Heart right ventricle (tissue), 16 donors: ENCODE data around the gene HIPK4. TPM values are rescaled to one million over a fixed set of nuclear protein-coding genes. Genes with fewer than 3 reads are reported as not detected.
A peak's percentile ranks its signal among the peaks of the same experiment; 100 is the strongest.

Source experiments
- ATAC-seq, 8 donors: fragments of 200-7000 bp; cut with Tn5 transposase; one replicate each; pipeline ENCODE4 v1.9.1; 2020; ENCODE audit warnings: mild to moderate bottlenecking in 8 of 8, moderate library complexity in 8 of 8, moderate number of reproducible peaks in 1 of 8
- DNase-seq, 2 donors: peaks; one replicate each; pipeline ENCODE4 v3.0.0-alpha.2; 2020
- H3K27ac ChIP-seq, 10 donors: fragments of 200-600 bp; sonication (generic) in 2 of 10; one replicate each; pipeline versions ENCODE4 v1.5.0 to v1.8.0; 2020 to 2022; ENCODE audit warnings: mild to moderate bottlenecking in 3 of 10
- H3K27me3 ChIP-seq, 7 donors: fragments of 200-600 bp; one replicate each; pipeline ENCODE4 v1.8.0; 2021 to 2022; ENCODE audit warnings: mild to moderate bottlenecking in 2 of 7
- H3K36me3 ChIP-seq, 9 donors: fragments of 200-600 bp; sonication (generic) in 1 of 9; one replicate each; pipeline versions ENCODE4 v1.5.0 to v1.8.0; 2020 to 2022; ENCODE audit warnings: mild to moderate bottlenecking in 2 of 9
- H3K4me1 ChIP-seq, 9 donors: fragments of 200-600 bp; sonication (generic) in 1 of 9; one replicate each; pipeline versions ENCODE4 v1.5.0 to v1.8.0; 2020 to 2022; ENCODE audit warnings: mild to moderate bottlenecking in 4 of 9
- H3K4me3 ChIP-seq, 10 donors: fragments of 200-600 bp; sonication (generic) in 2 of 10; one replicate each; pipeline versions ENCODE4 v1.5.0 to v1.8.0; 2020 to 2022; ENCODE audit warnings: mild to moderate bottlenecking in 7 of 10, moderate library complexity in 2 of 10
- H3K9me3 ChIP-seq, 11 donors: fragments of 200-600 bp in 10 of 11; sonication (generic) in 2 of 11; one replicate each; pipeline versions ENCODE4 v1.5.0 to v1.8.0; 2013 to 2022; ENCODE audit warnings: mild to moderate bottlenecking in 2 of 11, control low read depth in 1 of 11, moderate library complexity in 1 of 11
- WGBS, 2 donors: extraction: QIAGEN DNeasy Blood & Tissue Kit; methylation state at CpG; one replicate each; pipeline ENCODE4 v1.1.7; 2013; ENCODE audit warnings: inconsistent platforms in 1 of 2; 5-methylcytosine and 5-hydroxymethylcytosine counted together
- intact Hi-C, 10 donors: fragments of 100-400 bp; cut with DNase I; formaldehyde crosslinking; loops; one replicate each; pipeline versions ENCODE4 v1.11.1 to v1.14.2; 2022
- polyA plus RNA-seq, 2 donors: library from polyadenylated mRNA; stranded (reverse); fragments of 200-250 nt; gene quantifications; one replicate each; pipeline ENCODE4 v1.2.3, GENCODE V29; 2013
- total RNA-seq, 10 donors: library from RNA; stranded (reverse); fragmentation: NEBNext Ultra II Directional in 3 of 10; extraction: Animal tissue kit (Norgen Biotek cat#: 25700) in 3 of 10; gene quantifications; one replicate each; pipeline versions ENCODE4 v1.2.1 to v1.2.4, GENCODE V29; 2021 to 2023
- TF ChIP-seq, protein P1 (sequence below), 9 donors: fragments of 200-600 bp; sonication (generic) in 2 of 9; IDR thresholded peaks; one replicate each; pipeline versions ENCODE4 v1.5.0 to v1.8.0; 2021 to 2022; ENCODE audit warnings: antibody characterized with exemption in 9 of 9, mild to moderate bottlenecking in 5 of 9, moderate library complexity in 1 of 9
- donor health status: Arrhythmogenic right ventricular cardiomyopathy.
- donor health status: ischemic (EF 13 %, LVEDD 7.1; RV severe dilation, severe dysfunction).
- donor health status: healthy with polysubstance abuse.
- donor health status: DM: no; HTN: yes; CAD: no.
- donor health status: DM: no; HTN: no; CAD: no.
- donor health status: ischemic (EF 25% LVEDD 6.9; RV normal size, moderate dysfunction).
- donor health status: ischemic (EF 25% LVEDD 5.7; RV mildly dilated, moderate dysfunction).
- donor health status: healthy.
- donor health status: DM: yes; HTN: yes; CAD: no.
- donor health status: Ischemic cardiomyopathy.
- donor health status: ischemic (EF 35%, LVEDD 5.7; RV mildly dilated, moderate dysfunction).
- donor health status: nonischemic (EF 11% LVEDD 7.7; RV severe dilation, severe dysfunction).
- donor health status: DM: yes; HTN: yes; CAD: no.
- donor health status: PGD.
- donor health status: ischemic (EF 29% LVEDD 5.4; RV normal size, mild dysfunction).
- donor health status: nonischemic (EF 23%, LVEDD 6.1; RV moderate dilation, normal function).

HIPK4 gene
- total and polyA plus RNA-seq, 12 donors = 0.09 to 0.15 (median 0.10) TPM; not detected in 9

DNA sequence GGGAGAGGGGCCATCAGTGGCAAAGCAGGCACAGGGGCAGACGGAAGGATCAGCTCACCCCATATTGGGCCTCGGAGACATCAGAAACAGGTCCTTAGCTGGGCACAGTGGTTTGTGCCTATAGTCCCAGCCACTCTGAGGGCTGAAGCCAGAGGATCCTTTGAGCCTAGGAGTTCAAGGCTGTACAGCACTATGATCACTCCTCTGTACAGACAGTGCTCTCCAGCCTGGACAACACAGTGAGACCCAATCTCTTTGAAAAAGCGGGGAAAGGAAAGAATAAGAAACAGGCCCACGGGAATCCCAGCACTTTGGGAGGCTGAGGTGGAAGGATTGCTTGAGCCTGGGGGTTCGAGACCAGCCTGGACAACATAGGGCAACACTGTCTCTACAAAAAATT, 29.8 kb upstream of the HIPK4 start:
- WGBS, 2 donors = 86 to 93% methylated on average over 5 of the region's 5 CpGs
- intact Hi-C loops = loop anchor here in 4 of 10 donors (2.0 to 10.0 kb wide), 5 partner anchors 72 to 385 kb away; partner anchors contain the start of genes C19orf47 (in 2 of the 4), PLD3 (in 2 of the 4) and LTBP4 (in 1 of the 4)
- TF ChIP-seq, protein P1, sequence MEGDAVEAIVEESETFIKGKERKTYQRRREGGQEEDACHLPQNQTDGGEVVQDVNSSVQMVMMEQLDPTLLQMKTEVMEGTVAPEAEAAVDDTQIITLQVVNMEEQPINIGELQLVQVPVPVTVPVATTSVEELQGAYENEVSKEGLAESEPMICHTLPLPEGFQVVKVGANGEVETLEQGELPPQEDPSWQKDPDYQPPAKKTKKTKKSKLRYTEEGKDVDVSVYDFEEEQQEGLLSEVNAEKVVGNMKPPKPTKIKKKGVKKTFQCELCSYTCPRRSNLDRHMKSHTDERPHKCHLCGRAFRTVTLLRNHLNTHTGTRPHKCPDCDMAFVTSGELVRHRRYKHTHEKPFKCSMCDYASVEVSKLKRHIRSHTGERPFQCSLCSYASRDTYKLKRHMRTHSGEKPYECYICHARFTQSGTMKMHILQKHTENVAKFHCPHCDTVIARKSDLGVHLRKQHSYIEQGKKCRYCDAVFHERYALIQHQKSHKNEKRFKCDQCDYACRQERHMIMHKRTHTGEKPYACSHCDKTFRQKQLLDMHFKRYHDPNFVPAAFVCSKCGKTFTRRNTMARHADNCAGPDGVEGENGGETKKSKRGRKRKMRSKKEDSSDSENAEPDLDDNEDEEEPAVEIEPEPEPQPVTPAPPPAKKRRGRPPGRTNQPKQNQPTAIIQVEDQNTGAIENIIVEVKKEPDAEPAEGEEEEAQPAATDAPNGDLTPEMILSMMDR (IDR thresholded peaks at IDR 0.05) = no peak
- Histone ChIP-seq H3K36me3 (peaks cover 0 to 21% (median 12%) of the 10 kb centered on the region in 9 donors), H3K9me3 (no peaks in the 10 kb centered on the region), H3K4me3 (no peak overlapping the region), H3K27me3 (no peaks in the 10 kb centered on the region), H3K27ac (peak overlapping the region in 6 of 10 donors; percentile 44 to 100 (median 98)), H3K4me1 (peaks cover 9 to 70% (median 48%) of the 10 kb centered on the region in 9 donors)
- no peak for DNase-seq
- ATAC-seq = no peak

DNA sequence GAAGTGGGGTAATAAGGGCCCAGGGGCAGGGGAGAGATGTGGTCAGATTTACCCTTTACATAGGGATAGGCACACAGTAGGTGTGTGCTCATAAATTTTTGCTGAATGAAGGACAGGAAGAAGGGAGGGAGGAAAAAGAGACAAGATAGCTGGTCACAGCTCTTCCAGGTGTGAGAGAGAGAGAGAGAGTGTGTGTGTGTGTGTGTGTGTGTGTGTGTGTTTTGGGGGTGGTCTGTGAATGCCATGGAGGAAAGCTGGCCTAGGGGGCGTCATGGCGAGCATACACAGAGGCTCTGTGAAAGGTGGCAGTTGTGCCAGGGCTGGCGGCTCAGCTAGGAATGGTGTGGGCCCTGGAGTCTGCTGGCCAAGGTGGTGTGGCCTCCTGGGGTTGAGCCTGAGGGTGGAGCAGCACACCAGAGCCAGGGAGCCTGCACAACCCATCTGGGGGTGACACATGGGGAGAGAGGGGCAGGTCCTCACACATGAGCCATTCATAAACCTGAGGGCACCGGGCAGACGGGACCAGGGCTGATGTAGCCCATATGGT, 29.2 kb upstream of the HIPK4 start:
- intact Hi-C loops = loop anchor here in 1 of 10 donors (10.0 kb wide), 1 partner anchor 386 kb away; no protein-coding TSS in a partner anchor
- no peak for DNase-seq
- no peaks in the 10 kb centered on the region for H3K9me3 ChIP-seq
- H3K27ac ChIP-seq = peak overlapping the region in 3 of 10 donors; percentile 98 to 100 (median 100)
- H3K4me3 ChIP-seq = no peak overlapping the region
- TF ChIP-seq, protein P1 (IDR thresholded peaks at IDR 0.05) = no peak
- peaks cover 9 to 65% (median 45%) of the 10 kb centered on the region in 9 donors for H3K4me1 ChIP-seq
- WGBS, 2 donors = 77 to 83% methylated on average over 5 of the region's 5 CpGs
- no peak for ATAC-seq
- peaks cover 0 to 21% (median 12%) of the 10 kb centered on the region in 9 donors for H3K36me3 ChIP-seq
- no peaks in the 10 kb centered on the region for H3K27me3 ChIP-seq

DNA sequence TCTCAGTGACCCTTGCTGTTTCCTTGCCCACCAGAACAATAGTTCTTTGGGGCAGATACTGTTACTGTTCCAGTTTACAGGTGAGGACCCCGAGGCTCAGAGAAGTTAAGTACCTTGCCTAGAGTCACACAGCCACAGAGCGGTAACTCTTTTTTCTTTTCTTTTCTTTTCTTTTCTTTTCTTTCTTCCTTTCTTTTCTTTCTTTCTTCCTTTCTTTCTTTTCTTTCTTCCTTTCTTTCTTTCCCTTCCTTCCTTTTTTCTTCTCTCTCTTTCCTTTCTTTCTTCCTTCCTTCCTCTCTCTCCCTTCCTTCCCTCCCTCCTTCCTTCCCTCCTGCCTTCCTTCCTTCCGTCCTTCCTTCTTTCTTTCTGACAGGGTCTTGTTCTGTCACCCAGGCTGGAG, 28.1 kb upstream of the HIPK4 start:
- WGBS, 2 donors = 85 to 87% methylated on average over 3 of the region's 3 CpGs
- Histone ChIP-seq H3K27me3 (no peaks in the 10 kb centered on the region), H3K4me1 (peaks cover 12 to 64% (median 43%) of the 10 kb centered on the region in 9 donors), H3K4me3 (no peak overlapping the region), H3K9me3 (no peaks in the 10 kb centered on the region), H3K36me3 (peaks cover 0 to 16% (median 8%) of the 10 kb centered on the region in 9 donors), H3K27ac (peak overlapping the region; percentile 75 to 96 (median 84))
- no peak for ATAC-seq
- intact Hi-C loops = loop anchor here in 1 of 10 donors (10.0 kb wide), 1 partner anchor 387 kb away; no protein-coding TSS in a partner anchor
- TF ChIP-seq, protein P1 (IDR thresholded peaks at IDR 0.05) = no peak
- no peak for DNase-seq

DNA sequence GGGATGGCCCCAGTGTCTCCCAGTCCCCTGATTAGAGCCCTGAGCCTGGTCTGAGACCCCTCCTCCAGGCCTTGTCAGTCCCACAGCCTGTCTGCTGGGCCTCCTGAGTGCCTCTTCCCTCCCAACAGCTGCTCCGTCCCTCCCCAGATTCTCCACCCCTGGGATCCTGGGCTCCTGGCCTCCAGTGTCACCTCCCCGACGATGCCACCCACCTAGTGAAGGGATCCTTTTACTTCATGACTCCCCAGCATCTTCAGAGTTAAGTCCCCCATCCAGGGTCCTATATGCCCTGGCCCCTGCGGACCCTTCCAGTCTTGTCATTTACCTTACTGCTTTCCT, 27.6 kb upstream of the HIPK4 start:
- DNase-seq = no peak
- Histone ChIP-seq H3K4me3 (peak overlapping the region in 1 of 10 donors; percentile 14), H3K27ac (peak overlapping the region; percentile 75 to 96 (median 84)), H3K27me3 (no peaks in the 10 kb centered on the region), H3K9me3 (no peaks in the 10 kb centered on the region), H3K36me3 (peaks cover 0 to 11% (median 3%) of the 10 kb centered on the region in 9 donors), H3K4me1 (peaks cover 12 to 61% (median 43%) of the 10 kb centered on the region in 9 donors)
- 59 to 61% methylated on average over 4 of the region's 4 CpGs for WGBS, 2 donors
- intact Hi-C loops = loop anchor here in 1 of 10 donors (10.0 kb wide), 1 partner anchor 387 kb away; no protein-coding TSS in a partner anchor
- no peak for ATAC-seq
- TF ChIP-seq, protein P1 (IDR thresholded peaks at IDR 0.05) = no peak
